Middle frontal gyrus (tissue), 1 donor: Measurements from ENCODE around the gene ITLN2.
"Not testable (repeated sequence)": the region's sequence is repeated elsewhere in the genome, so short reads cannot be mapped to it uniquely, and the experiment has no call there.

Experiments used
- DNase-seq: peaks from one replicate; pipeline ENCODE4 v3.0.0-alpha.2; 2015; ENCODE audit warnings: low spot score; ENCODE audit errors: extremely low spot score

ITLN2 gene

GRCh38 chr1:160954158-160955104 is at the start of gene ITLN2:
TSS of gene ITLN2 (minus strand) at chr1:160954809. CDS start at chr1:160954741, 68 bp downstream.
- no peak for DNase-seq

DNA sequence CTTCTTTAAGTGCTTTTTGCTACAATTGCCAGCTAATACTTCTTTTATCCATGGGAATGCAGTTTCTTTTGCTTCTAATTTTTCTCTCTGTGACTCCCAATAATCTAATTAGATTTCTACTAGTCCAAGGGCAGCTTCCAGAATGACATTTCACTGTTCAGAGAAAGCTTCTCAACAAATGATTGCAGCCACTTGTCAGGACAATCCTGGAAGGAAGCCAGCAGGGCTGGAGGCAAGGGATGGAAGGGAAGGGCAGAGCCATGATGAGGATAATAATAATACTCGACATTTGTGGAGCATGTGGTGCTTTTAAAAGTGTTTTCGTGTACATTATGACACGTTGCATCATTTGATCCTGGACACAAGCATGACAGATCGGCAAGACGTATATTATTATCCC is 46.9 kb upstream of the ITLN2 start:
- DNase-seq: no peak

DNA sequence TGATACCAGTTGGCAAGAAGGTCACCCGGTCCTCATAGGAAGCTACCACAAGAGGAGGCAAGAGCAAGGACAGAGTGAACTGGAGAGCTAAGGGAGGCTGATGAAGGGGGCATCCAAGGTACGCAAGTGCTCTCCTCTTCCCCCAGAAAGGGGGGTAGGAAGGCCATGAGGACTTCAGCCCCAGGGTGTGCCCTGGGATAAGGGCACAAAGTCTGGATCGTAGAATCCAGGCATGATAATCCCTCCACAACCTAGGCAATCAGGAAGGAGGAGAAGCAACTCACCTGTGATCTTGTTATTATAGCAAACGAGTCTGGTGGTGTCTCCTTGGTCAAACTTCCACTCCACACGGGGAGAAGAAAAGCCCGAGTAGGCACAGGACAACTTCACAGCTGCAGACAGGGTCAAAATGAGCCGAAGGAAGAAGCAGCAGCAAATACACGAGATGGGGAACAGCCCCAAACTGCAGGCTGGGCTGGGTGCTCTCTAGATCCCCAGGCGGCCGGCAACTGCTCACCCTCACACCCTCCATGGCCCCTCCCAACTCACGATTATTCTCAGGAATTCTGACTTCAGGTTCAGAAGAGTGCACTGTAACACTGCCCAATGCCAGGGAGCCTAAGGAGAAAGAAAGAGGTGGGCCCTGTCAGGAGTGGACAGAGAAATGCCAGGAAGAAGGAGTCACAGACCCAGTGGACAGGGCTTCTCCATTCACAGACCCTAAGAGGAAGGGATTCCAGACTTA is 46.3 kb upstream of the ITLN2 start:
- DNase-seq: no peak

DNA sequence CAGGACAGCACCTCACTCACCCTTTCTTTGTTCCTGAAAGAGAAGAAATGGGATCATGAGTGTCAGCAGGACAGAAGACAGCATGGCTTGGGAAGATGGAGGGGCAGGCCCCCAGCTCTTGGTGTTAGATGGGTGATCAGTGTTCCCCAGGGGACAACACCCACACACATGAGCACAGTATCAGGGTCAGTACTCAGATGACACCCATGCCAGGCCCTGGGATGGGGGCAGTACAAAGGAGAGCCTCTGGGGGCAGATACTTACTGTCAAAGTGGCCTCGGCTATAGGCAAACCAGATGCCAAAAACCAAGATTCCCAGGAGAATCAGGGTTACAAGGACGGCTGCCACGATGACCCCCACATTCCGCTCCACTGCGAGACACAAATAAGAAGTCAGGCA is 44.8 kb upstream of the ITLN2 start:
- DNase-seq: no peak

GRCh38 chr1:160997323-160998038 is 42.9 kb upstream of the ITLN2 start:
- no peak for DNase-seq

- DNase-seq: no peak
These were observed 41.6 kb upstream of the ITLN2 start for GRCh38 chr1:160996178-160996577.

DNA sequence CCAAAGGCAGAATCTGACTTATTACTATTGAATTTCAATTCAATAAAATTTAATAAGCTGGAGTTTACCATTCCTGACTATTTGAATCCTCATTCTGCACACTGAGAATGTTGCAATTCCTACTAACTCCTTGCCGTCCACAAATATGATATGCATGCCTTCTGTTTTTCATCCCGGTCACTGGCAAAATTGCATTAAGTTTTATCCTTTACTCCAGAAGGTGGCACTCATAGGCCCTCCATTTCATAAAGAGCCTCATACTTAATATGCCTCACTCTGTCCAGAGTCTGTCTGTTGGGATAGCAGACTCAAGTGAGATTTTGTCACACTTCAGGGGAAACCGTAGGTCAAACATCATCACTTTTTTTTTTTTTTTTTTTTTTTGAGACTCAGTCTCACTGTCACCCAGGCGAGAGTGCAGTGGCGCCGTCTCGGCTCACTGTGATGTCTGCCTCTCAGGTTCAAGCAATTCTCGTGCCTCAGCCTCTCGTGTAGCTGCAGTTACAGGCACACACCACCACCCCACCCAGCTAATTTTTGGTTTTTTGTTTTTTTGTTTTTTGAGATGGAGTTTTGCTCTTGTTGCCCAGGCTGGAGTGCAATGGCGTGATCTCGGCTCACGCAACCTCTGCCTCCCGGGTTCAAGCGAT is 39.1 kb upstream of the ITLN2 start:
- no peak for DNase-seq

- DNase-seq: not testable (repeated sequence)
These were observed 37.4 kb upstream of the ITLN2 start for GRCh38 chr1:160992036-160992435.

DNA sequence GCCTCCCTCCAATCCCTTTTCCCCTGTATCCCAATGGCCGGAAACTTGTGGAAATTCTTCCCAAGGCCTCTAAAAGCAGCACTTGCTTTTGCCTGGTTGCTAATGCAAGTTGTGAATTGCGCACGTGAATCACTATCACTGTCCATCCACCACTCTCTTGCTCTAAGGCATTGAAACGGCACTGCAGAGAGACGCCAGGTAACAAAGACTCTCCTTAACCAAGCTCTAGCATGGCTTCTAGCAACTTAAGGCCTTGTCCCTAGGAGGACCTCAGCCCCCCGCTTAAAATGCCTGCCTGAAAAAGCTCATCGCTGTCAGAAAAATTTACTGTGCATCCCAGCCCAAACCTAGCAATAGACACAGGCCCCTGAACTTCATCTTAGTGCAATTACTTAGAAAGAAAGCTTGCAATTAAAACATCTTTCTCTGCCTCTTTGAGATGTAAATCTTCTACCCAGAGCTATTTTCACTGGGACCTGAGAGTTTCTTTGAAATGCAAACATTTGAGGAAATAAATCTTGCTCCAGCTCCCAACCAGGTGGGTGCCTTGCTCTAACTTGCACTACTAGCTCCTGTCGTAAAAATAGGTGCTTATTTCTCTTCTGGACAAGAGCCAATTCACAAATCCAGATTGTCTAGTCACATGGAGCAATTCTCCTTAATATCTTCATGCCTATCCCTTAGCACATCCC is 32.9 kb upstream of the ITLN2 start:
- DNase-seq: no peak

DNA sequence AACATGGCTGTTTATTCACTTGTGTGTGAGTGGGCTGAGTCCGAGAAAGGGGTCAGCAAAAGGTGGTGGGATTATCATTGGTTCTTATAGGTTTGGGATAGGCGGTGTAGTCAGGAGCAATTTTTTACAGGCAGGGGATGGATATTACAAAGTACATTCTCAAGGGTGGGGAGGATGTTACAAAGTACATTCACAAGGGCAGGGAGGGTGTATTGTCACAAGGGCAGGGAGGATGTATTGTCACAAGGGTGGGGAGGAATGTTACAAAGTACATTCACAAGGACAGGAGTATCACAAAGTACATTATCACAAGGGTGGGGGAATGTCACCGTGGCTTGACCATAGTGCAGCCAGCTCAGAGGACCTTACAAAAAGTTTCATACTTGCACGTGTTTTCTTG is 31.1 kb upstream of the ITLN2 start:
- DNase-seq: no peak

- no peak for DNase-seq
These were observed 27.2 kb upstream of the ITLN2 start for GRCh38 chr1:160981584-160982411.

- DNase-seq: no peak
These were observed 24.7 kb upstream of the ITLN2 start for GRCh38 chr1:160979286-160979685.

- DNase-seq: no peak
These were observed 23.9 kb upstream of the ITLN2 start for GRCh38 chr1:160978510-160978927.

GRCh38 chr1:160975026-160975425 is 20.4 kb upstream of the ITLN2 start:
- no peak for DNase-seq

DNA sequence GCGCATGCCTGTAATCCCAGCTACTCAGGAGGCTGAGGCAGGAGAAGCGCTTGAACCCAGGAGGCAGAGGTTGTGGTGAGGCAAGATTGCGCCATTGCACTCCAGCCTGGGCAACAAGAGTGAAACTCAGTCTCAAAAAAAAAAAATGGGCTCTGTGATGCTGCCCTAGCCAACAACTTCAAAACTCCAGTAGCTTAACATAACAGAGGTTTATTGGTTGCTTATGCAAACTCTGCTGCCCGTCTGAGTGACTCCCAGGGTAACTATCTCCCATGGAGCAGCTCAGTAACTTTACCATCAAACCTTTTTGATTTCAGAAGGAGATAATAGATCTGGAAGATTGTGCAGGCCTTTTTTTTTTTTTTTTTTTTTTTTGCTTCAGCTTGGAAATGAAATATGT is 18.9 kb upstream of the ITLN2 start:
- DNase-seq: no peak

DNA sequence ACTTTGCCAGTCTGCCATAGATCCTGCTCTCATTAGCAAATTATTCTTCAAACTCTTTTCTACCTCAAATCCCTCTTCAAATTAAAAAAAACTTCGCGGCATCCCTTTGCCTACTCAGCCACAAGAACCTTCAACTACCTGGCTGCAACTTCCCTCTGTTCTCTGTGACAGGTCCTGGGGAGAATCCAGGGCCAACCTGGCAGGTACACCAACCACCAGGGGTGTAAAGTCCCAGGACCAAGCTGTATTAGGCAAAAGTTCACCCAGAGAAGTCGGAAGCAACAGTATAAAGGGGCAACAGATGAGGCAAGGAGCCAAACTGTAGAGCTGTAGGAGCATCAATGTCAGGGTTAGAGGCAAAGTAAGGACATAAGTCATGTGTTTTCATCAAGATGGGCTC is 18.3 kb upstream of the ITLN2 start:
- DNase-seq: no peak

DNA sequence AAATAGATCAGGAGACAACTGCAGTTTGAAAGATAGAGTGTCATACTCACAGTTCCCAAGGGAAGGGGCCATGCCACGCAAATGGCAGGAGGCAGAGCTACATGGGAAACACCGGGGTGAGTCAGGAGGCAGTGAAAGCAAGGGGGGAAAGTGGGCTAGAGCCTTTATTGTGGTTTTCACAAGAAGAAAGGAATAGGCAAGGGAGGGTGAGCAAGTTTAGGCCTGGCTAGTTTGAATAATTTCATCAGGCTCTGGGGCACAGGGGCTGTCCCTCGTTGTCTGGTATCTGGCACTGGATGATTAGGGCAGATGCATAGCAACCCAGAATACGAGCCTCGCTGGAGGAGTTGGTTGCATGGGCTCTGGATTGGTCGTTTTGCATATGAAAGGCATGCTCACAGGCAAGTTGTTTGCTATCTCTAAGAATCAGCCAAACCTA is 17.0 kb upstream of the ITLN2 start:
- DNase-seq: no peak

- DNase-seq: no peak
These were observed 8.9 kb upstream of the ITLN2 start for GRCh38 chr1:160963521-160963920.

DNA sequence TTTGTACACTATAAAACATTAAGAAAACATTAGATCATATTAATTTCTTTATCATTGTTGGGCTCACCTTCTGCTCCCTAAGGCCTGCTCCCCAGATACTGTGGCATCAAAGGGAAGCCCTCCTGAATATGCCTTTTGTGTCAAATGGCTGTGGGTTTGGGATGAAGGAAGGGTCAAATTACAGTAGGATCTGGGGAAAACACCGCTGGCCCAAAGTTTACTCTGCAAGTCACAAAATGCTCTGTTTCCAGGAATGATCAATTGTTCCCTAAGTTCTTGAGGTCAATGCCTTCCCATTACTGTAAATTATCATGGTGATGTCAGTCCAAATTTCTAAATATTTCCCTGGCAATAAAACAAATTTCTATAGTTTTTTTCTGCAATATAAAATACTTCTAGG is 6.8 kb upstream of the ITLN2 start:
- DNase-seq: no peak

- DNase-seq: no peak
These were observed 2.4 kb upstream of the ITLN2 start for GRCh38 chr1:160956966-160957365.
